Adrenal gland (tissue), 19 donors: Measurements from ENCODE around the gene LPAR3. TPM values are rescaled to one million over a fixed set of nuclear protein-coding genes. Genes with fewer than 3 reads are reported as not detected.
A peak's percentile ranks its signal among the peaks of the same experiment; 100 is the strongest.

ENCODE experiments used
- DNase-seq, 7 donors: peaks; one replicate each; pipeline ENCODE4 v3.0.0-alpha.2; 2019 to 2020
- H3K27ac ChIP-seq, 5 donors: fragments of 200-600 bp; sonication (generic) in 4 of 5; 1 replicate in 3 of 5; 2 replicates in 2 of 5; pipeline versions ENCODE4 v1.5.1 to v1.8.0; 2016 to 2020; ENCODE audit warnings: mild to moderate bottlenecking in 1 of 5
- H3K27me3 ChIP-seq: fragments of 200-600 bp; 2 replicates; pipeline ENCODE4 v1.8.0; 2021
- H3K36me3 ChIP-seq, 2 donors: fragments of 200-600 bp; replicated peaks in 1 of 2; 1 replicate in 1 of 2; 2 replicates in 1 of 2; pipeline versions ENCODE4 v1.5.1 to v1.8.0; 2018 to 2022
- H3K4me1 ChIP-seq, 2 donors: fragments of 200-600 bp; replicated peaks in 1 of 2; 1 replicate in 1 of 2; 2 replicates in 1 of 2; pipeline versions ENCODE4 v1.5.1 to v1.8.0; 2018 to 2021
- H3K4me3 ChIP-seq, 4 donors: fragments of 200-600 bp; sonication (generic) in 3 of 4; one replicate each; pipeline ENCODE4 v1.5.1; 2016 to 2018
- H3K9me3 ChIP-seq, 3 donors: fragments of 200-600 bp; sonication (generic) in 1 of 3; replicated peaks in 1 of 3; 1 replicate in 2 of 3; 2 replicates in 1 of 3; pipeline versions ENCODE4 v1.5.1 to v1.8.0; 2016 to 2021
- CTCF ChIP-seq, 6 experiments: fragments of 450-650 bp in 4 of 6; fragments of 200-600 bp in 2 of 6; sonication (generic) in 1 of 6; IDR thresholded peaks; 1 replicate in 5 of 6; 2 replicates in 1 of 6; pipeline versions ENCODE4 v1.5.1 to v1.8.0; 2016 to 2021; ENCODE audit warnings: antibody characterized with exemption in 6 of 6, mild to moderate bottlenecking in 2 of 6, moderate library complexity in 1 of 6
- POLR2A ChIP-seq, 2 donors: fragments of 450-650 bp; IDR thresholded peaks; one replicate each; pipeline ENCODE4 v1.6.1; 2017; ENCODE audit warnings: antibody characterized with exemption in 2 of 2, mild to moderate bottlenecking in 2 of 2, moderate library complexity in 1 of 2
- WGBS, 4 donors: extraction: QIAGEN DNeasy Blood & Tissue Kit in 2 of 4; methylation state at CpG; one replicate each; pipeline versions ENCODE4 v1.1.5 to v1.1.7; 2013 to 2017; 5-methylcytosine and 5-hydroxymethylcytosine counted together
- intact Hi-C, 2 donors: fragments of 100-400 bp; cut with DNase I; formaldehyde crosslinking; loops; one replicate each; pipeline versions ENCODE4 v1.14.1 to v1.15.0; 2022 to 2023
- long read RNA-seq, 10 donors: library from polyadenylated mRNA in 3 of 10; unstranded in 2 of 10; stranded (forward) in 1 of 10; transcript quantifications; one replicate each; pipeline ENCODE4 v2.0.0 and lab custom pipeline, GENCODE V29; 2021 to 2026
- polyA plus RNA-seq, 3 donors: library from polyadenylated mRNA; stranded (reverse); fragments of 200-250 nt in 2 of 3; fragments of 350-450 nt in 1 of 3; fragmentation: Illumina TruSeq in 1 of 3; extraction: RNeasy Lipid Tissue Mini Kit (QIAGEN cat#74804) in 1 of 3; gene quantifications; one replicate each; pipeline ENCODE4 v1.2.3, GENCODE V29; 2013 to 2014
- total RNA-seq, 9 donors: library from RNA; depleted of rRNA in 4 of 9; stranded (reverse); fragments of >200 nt in 4 of 9; fragments of 120-200 nt in 1 of 9; fragmentation: NEBNext Ultra II Directional in 1 of 9; extraction: Animal tissue kit (Norgen Biotek cat#: 25700) in 1 of 9; gene quantifications; one replicate each; pipeline versions ENCODE4 v1.1.0 to v1.2.4, GENCODE V29; 2013 to 2023
- donor health status: healthy with polysubstance abuse.
- donor health status: Bipolar disorder and iron deficiency.
- donor health status: DM: yes; HTN: yes; CAD: no.
- donor health status: DM: no; HTN: no; CAD: no.
- donor health status: DM: no; HTN: no; CAD: no.
- donor health status: DM: yes; HTN: yes; CAD: no.

The LPAR3 gene
- total RNA-seq (1 to 10 TPM in 7 of 9 donors, under 1 TPM in 2; 0.06 to 7.1 (median 3.0) TPM), polyA plus RNA-seq (under 1 TPM; 0.16 to 0.37 (median 0.27) TPM)
- long read RNA-seq, donor 1, result 0 reads
- long read RNA-seq, donor 2, result 0 reads
- long read RNA-seq, donor 3, result 0 reads
- long read RNA-seq, donor 4, partial matches to known transcripts, result 0 of 1 reads
- long read RNA-seq, donor 4, other reads (novel, unspliced or antisense), result 1 of 1 reads
- long read RNA-seq, donor 5, result 0 reads
- long read RNA-seq, donor 6, result 0 reads
- long read RNA-seq, donor 7, result 0 reads
- long read RNA-seq, donor 8, result 0 reads
- long read RNA-seq, donor 9, result 0 reads
- long read RNA-seq, donor 10, result 0 reads

GRCh38 chr1:84892705-84893618 lies at the start of gene LPAR3:
TSS of gene LPAR3 (minus strand) at chr1:84893206. CDS start at chr1:84866120, 27,086 bp downstream.
- whole genome bisulfite sequencing, 4 donors, result 2 to 8% (median 4%) methylated on average over 12 to 93 of the region's 93 CpGs
- Histone ChIP-seq H3K27ac (no peak within 1 kb of the TSS), H3K4me3 (peak within 1 kb of the TSS in 1 of 4 donors; percentile 26), H3K36me3 (no peaks in the 10 kb centered on the region), H3K9me3 (no peaks in the 10 kb centered on the region), H3K27me3 (peaks cover 30% of the 10 kb centered on the region), H3K4me1 (no peaks in the 10 kb centered on the region)
- intact Hi-C loops, result no loop called here
- TF ChIP-seq POLR2A (IDR thresholded peaks at IDR 0.05), result no peak
- TF ChIP-seq CTCF (IDR thresholded peaks at IDR 0.05), result no peak
- no peak for DNase-seq

DNA sequence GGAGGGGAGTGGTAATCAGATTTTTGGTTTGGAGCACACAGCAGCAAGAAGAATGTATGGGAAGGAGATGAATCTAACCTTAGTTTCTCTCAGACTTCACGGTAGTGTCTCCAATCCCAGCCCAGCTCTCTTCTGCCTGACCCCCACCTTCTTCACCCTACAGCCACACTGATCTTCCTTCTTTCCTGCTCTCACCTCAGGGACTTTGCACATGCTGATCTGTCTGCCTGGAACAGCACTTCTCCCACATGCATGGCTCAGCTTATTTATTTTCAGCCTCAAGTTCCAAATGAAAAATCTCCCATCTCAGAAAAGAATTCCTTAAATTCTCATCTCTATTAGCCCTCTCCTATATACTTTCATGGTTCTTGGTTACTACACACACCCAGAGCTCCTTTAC lies 48.8 kb upstream of the LPAR3 start:
- WGBS, 4 donors, result 86 to 100% (median 94%) methylated on average over 1 of the region's 1 CpG
- no peaks in the 10 kb centered on the region for H3K9me3 ChIP-seq
- TF ChIP-seq CTCF (IDR thresholded peaks at IDR 0.05), result no peak
- no peak for TF ChIP-seq POLR2A (IDR thresholded peaks at IDR 0.05)

DNA sequence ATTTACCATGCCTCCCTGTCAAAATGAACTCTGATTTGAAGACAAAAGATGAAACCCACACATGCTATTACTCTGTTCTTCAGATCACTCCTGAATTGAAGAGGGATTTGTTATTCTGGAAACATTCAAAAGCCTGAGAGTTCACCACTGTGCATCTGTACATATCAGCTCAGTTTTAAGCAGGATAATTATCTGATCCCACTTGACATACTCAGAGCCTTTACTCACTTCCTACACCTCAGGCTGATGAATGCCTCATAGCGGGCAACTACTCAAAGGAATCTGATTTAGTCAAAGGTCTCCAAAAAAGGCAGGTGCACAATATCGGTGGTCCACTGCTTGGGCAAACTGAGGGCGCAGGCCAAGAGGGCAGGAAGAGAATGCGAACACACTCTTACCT lies 47.5 kb upstream of the LPAR3 start:
- Histone ChIP-seq H3K4me3 (no peak overlapping the region), H3K36me3 (no peaks in the 10 kb centered on the region), H3K27ac (no peak overlapping the region), H3K27me3 (no peaks in the 10 kb centered on the region), H3K9me3 (no peaks in the 10 kb centered on the region), H3K4me1 (peaks cover 7 to 8% of the 10 kb centered on the region in 2 donors)
- DNase-seq, result no peak
- 80 to 90% (median 87%) methylated on average over 4 of the region's 4 CpGs for WGBS, 4 donors
- intact Hi-C loops, result loop anchor here (5.0 kb wide), 3 partner anchors 82 to 317 kb away; partner anchors contain the start of gene C1orf52 (in 1 of the 2)
- no peak for TF ChIP-seq CTCF (IDR thresholded peaks at IDR 0.05)
- TF ChIP-seq POLR2A (IDR thresholded peaks at IDR 0.05), result no peak

More for the DNA sequence above, 48.8 kb upstream of the LPAR3 start:
- no peak for DNase-seq
- Histone ChIP-seq H3K27me3 (no peaks in the 10 kb centered on the region), H3K27ac (no peak overlapping the region), H3K4me3 (no peak overlapping the region), H3K36me3 (no peaks in the 10 kb centered on the region), H3K4me1 (peaks cover 5 to 12% of the 10 kb centered on the region in 2 donors)
- intact Hi-C loops, result loop anchor here (5.0 kb wide), 3 partner anchors 80 to 315 kb away; partner anchors contain the start of gene C1orf52 (in 1 of the 2)

DNA sequence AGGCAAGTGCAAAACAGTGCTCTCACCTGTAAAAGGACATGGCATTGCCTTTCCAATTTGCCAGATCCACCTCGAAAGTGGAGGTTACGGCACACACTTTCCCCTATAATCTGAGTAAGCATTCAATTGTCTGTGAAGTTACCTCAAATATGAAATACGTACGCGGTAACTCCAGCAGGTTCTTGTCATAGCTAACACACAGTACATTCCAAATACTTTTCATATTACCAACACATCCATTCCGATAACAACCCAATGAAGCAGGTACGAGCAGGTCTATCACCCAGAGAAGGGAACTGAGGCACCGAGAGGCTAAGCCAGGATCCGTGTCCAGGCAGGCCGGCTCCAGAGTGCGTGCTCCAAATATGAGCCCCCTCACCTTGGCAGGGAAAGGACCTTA lies 46.8 kb upstream of the LPAR3 start:
- intact Hi-C loops, result loop anchor here (5.0 to 10.0 kb wide), 5 partner anchors 83 to 318 kb away; partner anchors contain the start of gene C1orf52 (in 1 of the 2)
- WGBS, 4 donors, result 93 to 97% (median 95%) methylated on average over 11 of the region's 11 CpGs
- Histone ChIP-seq H3K9me3 (no peaks in the 10 kb centered on the region), H3K4me1 (peaks cover 6 to 7% of the 10 kb centered on the region in 2 donors), H3K27ac (no peak overlapping the region), H3K27me3 (no peaks in the 10 kb centered on the region), H3K4me3 (no peak overlapping the region), H3K36me3 (no peaks in the 10 kb centered on the region)
- DNase-seq, result no peak
- TF ChIP-seq CTCF (IDR thresholded peaks at IDR 0.05) (no peak), POLR2A (IDR thresholded peaks at IDR 0.05) (no peak)
